Measurements from ENCODE around the gene ZMAT3. TPM values are rescaled to one million over a fixed set of nuclear protein-coding genes. Genes with fewer than 3 reads are reported as not detected.
A peak's percentile ranks its signal among the peaks of the same experiment; 100 is the strongest.

Gene ZMAT3
- total and polyA plus RNA-seq, 2 of the 13 experiments (the other 11 are each of a cell fraction or from before 2014, with no cell fraction given): 11.4 to 11.7 TPM

DNA sequence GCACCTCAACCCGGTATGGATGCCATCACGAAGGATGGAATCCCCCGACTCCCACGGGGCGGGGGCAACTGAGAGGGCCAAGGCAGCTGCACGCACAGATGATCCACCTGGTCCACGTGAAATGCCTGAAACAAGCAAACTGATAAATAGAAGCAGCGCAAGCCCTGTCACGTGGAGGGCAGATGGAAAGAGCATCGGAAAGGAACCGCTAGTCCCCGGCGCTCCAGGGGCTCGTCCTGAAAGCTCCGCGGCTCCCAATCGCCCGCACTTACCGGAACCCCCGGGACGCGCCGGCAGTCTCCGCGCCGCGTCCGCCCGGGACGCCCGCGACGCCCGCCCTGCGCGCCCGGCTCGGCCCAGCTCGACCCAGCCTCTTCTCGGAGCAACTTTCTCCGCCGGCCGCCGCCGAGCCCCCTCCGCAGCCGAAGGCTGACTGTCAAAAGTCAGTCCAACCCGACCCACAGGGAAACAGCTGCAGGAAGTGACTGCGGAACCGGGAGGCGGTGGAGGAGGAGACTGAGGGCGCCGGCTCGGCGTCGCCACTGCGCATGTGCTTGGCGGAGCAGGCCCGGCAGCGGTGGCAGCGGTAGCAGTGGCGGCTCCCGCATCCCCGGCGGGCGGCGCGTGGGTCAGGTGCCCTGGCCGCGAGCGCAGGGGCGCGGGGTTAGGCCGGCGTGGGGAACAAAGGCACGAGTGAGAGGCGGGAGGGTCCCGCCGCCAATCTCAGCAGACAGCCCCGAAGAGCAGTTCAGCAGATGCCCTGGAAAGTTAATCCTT is at the start of gene ZMAT3 (continued):
- TF ChIP-seq, protein P1, sequence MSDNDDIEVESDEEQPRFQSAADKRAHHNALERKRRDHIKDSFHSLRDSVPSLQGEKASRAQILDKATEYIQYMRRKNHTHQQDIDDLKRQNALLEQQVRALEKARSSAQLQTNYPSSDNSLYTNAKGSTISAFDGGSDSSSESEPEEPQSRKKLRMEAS (IDR thresholded peaks at IDR 0.05): peak; percentile 88
- TF ChIP-seq MED1 (CRISPR knock-in tag; IDR thresholded peaks at IDR 0.05): 0 out of 2 replicates have a peak, but pooled peaks have one; percentile 29
- TF ChIP-seq, protein P2, sequence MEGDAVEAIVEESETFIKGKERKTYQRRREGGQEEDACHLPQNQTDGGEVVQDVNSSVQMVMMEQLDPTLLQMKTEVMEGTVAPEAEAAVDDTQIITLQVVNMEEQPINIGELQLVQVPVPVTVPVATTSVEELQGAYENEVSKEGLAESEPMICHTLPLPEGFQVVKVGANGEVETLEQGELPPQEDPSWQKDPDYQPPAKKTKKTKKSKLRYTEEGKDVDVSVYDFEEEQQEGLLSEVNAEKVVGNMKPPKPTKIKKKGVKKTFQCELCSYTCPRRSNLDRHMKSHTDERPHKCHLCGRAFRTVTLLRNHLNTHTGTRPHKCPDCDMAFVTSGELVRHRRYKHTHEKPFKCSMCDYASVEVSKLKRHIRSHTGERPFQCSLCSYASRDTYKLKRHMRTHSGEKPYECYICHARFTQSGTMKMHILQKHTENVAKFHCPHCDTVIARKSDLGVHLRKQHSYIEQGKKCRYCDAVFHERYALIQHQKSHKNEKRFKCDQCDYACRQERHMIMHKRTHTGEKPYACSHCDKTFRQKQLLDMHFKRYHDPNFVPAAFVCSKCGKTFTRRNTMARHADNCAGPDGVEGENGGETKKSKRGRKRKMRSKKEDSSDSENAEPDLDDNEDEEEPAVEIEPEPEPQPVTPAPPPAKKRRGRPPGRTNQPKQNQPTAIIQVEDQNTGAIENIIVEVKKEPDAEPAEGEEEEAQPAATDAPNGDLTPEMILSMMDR (CRISPR knock-in tag; IDR thresholded peaks at IDR 0.05): no peak
- TF ChIP-seq, protein P3, sequence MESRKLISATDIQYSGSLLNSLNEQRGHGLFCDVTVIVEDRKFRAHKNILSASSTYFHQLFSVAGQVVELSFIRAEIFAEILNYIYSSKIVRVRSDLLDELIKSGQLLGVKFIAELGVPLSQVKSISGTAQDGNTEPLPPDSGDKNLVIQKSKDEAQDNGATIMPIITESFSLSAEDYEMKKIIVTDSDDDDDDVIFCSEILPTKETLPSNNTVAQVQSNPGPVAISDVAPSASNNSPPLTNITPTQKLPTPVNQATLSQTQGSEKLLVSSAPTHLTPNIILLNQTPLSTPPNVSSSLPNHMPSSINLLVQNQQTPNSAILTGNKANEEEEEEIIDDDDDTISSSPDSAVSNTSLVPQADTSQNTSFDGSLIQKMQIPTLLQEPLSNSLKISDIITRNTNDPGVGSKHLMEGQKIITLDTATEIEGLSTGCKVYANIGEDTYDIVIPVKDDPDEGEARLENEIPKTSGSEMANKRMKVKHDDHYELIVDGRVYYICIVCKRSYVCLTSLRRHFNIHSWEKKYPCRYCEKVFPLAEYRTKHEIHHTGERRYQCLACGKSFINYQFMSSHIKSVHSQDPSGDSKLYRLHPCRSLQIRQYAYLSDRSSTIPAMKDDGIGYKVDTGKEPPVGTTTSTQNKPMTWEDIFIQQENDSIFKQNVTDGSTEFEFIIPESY (CRISPR knock-in tag; IDR thresholded peaks at IDR 0.05): no peak
- TF ChIP-seq RARA (CRISPR knock-in tag; IDR thresholded peaks at IDR 0.05): no peak
- TF ChIP-seq ZBTB42 (CRISPR knock-in tag; IDR thresholded peaks at IDR 0.05): no peak
- no peak for TF ChIP-seq ZNF335 (CRISPR knock-in tag; IDR thresholded peaks at IDR 0.05)
- TF ChIP-seq, protein P4, sequence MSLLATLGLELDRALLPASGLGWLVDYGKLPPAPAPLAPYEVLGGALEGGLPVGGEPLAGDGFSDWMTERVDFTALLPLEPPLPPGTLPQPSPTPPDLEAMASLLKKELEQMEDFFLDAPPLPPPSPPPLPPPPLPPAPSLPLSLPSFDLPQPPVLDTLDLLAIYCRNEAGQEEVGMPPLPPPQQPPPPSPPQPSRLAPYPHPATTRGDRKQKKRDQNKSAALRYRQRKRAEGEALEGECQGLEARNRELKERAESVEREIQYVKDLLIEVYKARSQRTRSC (CRISPR knock-in tag; IDR thresholded peaks at IDR 0.05; ENCODE audit: low read depth): no peak
- TF ChIP-seq ZC3H13 (CRISPR knock-in tag; IDR thresholded peaks at IDR 0.05): peak; percentile 59; the same call in 1 of the 2 replicates
- TF ChIP-seq SMAD3 (CRISPR knock-in tag; IDR thresholded peaks at IDR 0.05): no peak
- TF ChIP-seq, protein P5, sequence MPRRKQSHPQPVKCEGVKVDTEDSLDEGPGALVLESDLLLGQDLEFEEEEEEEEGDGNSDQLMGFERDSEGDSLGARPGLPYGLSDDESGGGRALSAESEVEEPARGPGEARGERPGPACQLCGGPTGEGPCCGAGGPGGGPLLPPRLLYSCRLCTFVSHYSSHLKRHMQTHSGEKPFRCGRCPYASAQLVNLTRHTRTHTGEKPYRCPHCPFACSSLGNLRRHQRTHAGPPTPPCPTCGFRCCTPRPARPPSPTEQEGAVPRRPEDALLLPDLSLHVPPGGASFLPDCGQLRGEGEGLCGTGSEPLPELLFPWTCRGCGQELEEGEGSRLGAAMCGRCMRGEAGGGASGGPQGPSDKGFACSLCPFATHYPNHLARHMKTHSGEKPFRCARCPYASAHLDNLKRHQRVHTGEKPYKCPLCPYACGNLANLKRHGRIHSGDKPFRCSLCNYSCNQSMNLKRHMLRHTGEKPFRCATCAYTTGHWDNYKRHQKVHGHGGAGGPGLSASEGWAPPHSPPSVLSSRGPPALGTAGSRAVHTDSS (CRISPR knock-in tag; conservative IDR thresholded peaks at IDR 0.05): no peak
- no peak for TF ChIP-seq ZNF83 (CRISPR knock-in tag; IDR thresholded peaks at IDR 0.05; ENCODE audit: borderline replicate concordance)
- peak; percentile 55; the same call in 1 of the 2 replicates for TF ChIP-seq KDM5B (CRISPR knock-in tag; IDR thresholded peaks at IDR 0.05; ENCODE audit: borderline replicate concordance)
- 0 out of 2 replicates have a peak, but pooled peaks have one; percentile 44 for TF ChIP-seq HOXD1 (CRISPR knock-in tag; IDR thresholded peaks at IDR 0.05)
- TF ChIP-seq, protein P6, sequence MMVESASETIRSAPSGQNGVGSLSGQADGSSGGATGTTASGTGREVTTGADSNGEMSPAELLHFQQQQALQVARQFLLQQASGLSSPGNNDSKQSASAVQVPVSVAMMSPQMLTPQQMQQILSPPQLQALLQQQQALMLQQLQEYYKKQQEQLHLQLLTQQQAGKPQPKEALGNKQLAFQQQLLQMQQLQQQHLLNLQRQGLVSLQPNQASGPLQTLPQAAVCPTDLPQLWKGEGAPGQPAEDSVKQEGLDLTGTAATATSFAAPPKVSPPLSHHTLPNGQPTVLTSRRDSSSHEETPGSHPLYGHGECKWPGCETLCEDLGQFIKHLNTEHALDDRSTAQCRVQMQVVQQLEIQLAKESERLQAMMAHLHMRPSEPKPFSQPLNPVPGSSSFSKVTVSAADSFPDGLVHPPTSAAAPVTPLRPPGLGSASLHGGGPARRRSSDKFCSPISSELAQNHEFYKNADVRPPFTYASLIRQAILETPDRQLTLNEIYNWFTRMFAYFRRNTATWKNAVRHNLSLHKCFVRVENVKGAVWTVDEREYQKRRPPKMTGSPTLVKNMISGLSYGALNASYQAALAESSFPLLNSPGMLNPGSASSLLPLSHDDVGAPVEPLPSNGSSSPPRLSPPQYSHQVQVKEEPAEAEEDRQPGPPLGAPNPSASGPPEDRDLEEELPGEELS (CRISPR knock-in tag; IDR thresholded peaks at IDR 0.05): peak; percentile 23; the same call in 1 of the 2 replicates
- no peak for TF ChIP-seq ZBTB7A (CRISPR knock-in tag; IDR thresholded peaks at IDR 0.05)
- no peak; the same call in 1 of the 2 replicates for TF ChIP-seq ZNF232 (CRISPR knock-in tag; IDR thresholded peaks at IDR 0.05; ENCODE audit: borderline replicate concordance)
- TF ChIP-seq GLI4 (CRISPR knock-in tag; IDR thresholded peaks at IDR 0.05; ENCODE audit: borderline replicate concordance): no peak
- TF ChIP-seq TEAD3 (CRISPR knock-in tag; optimal IDR thresholded peaks at IDR 0.05; ENCODE audit: borderline replicate concordance): no peak
- TF ChIP-seq SRSF4 (IDR thresholded peaks at IDR 0.05; ENCODE audit: low read depth, low read length, poor library complexity, severe bottlenecking): no peak
- no peak for TF ChIP-seq ZNF121 (CRISPR knock-in tag; IDR thresholded peaks at IDR 0.05)
